ENCODE measurements around the gene EFCAB8.

EFCAB8 gene

DNA sequence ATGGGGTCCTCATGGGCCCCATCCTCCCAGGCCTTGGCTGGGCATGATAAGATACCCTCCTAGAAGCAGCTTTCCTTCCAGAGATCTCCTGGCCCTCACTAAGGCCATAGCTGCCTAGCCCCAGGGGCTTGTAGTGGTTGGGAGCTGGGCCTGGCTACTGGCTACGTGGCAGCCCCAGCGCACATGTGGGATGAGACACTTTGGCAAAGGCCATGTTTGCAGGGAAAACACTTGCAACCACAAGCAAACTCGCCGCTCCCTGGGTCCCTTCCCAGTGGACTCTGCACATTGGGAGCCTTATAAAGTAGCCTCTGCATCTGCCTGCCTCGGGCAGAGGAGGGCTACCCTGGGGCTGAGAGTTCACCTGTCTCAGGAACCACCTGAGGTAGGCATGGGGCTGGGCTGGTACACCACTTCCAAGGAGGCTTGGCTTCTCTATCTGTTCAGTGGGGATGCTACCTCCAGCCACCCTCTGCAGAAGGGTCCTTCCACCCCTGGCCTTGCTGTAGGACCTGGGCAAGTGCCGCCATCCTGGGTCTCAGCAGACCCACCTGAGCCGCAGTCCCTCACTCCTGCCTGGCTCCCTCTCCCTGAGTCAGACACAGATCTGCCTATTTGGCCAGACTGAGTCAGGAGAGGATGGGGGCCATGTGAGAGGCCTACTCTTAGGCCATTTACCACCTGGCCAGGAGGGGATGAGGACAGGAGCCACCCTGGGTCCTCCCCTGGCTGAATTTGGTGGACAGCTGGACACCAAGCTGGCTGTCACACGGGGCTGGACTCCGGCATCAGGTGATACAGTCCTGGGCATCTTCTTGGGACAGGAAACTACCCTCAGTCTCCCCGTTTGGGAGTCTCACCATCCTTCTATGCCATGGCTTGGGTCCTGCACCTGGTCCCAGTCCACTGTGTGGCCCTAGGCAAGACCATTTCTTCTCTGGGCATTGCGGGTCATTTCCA lies 148.9 kb downstream of the EFCAB8 start, which contains the start of gene BPIFB2:
Gene BPIFB2, plus strand, starts transcription at position 329 of the 960 bp plus-strand sequence. CDS start 871 bp downstream, outside the sequence.
- no peak for DNase-seq (ENCODE audit: low read depth in 2 of 2)

- no peak for DNase-seq (ENCODE audit: low read depth in 2 of 2)
Observed at GRCh38 chr20:33008336-33009213, 149.9 kb downstream of the EFCAB8 start.

DNA sequence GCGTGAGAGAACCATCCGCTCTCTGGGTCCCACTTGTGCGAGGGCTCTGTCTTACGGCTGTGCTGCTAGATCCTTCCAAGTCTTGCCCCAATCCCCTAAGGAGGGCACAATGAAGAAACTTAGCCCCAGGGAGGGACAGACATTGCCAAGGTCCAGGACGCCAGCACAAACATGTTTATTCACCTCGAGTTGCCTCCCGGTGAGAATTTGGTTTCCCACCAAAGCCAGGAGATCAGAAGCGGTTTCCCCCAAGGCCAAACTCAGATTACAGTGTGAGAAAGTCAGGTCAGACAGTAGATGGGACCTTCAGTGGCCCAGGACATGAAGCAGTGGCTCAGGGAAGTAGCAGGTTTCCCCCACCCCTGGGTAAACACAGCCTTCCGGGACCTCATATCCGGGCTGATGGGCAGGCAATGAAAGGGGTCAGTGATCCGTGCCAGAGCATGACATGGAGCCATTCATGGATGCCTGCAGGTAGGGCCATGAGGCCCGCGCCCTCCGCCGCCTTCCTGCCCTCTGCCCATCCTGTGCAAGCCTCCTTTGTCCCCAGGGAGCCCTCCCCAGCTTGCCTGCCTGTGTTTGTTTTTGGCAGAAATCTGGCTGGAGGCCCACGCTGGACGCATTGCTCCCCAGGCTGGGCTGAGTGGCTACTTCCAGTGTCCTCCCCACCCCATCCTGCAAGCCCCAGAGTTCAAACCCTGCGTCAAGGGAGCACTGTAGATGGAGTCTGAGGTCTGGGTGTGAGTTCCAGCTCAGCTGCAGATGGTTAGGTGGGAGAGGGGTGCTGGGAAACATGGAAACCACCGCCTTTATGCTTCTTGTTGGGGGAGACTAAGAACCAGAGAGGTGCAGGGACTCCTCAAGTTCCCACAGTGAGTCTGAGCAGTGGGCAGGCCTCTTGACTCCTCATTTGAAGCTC lies 150.8 kb downstream of the EFCAB8 start:
- no peak for DNase-seq (ENCODE audit: low read depth in 2 of 2)

- no peak for DNase-seq (ENCODE audit: low read depth in 2 of 2)
Observed at GRCh38 chr20:33010133-33010504, 151.4 kb downstream of the EFCAB8 start.

GRCh38 chr20:33010674-33011449 lies 152.1 kb downstream of the EFCAB8 start:
- no peak for DNase-seq (ENCODE audit: low read depth in 2 of 2)

Data from stimulated activated CD8-positive, alpha-beta memory T cell treated with anti-CD3 and anti-CD28 coated beads, Interleukin-15, amount 100 ng/mL, for 4 hours (primary cell).